Activated B cell treated with CpG ODN at 0.5 μM for 24 hours (primary cell): Measurements from ENCODE around the gene ZSCAN30. TPM values are rescaled to one million over a fixed set of nuclear protein-coding genes. Genes with fewer than 3 reads are reported as not detected.

ENCODE experiments used
- ATAC-seq: fragments of 200-7000 bp; cut with Tn5 transposase; one replicate; pipeline ENCODE4 v1.10.0; 2021; ENCODE audit warnings: low read depth, mild to moderate bottlenecking, moderate library complexity
- CTCF ChIA-PET: fragments of 350-600 bp; sonication (Branson Sonifier 250); formaldehyde crosslinking; loops from one replicate; lab custom pipeline; 2021; ENCODE audit warnings: antibody characterized with exemption; lab: Charles Lee
- POLR2A ChIA-PET: fragments of 350-600 bp; sonication (Branson Sonifier 250); formaldehyde crosslinking; loops from one replicate; lab custom pipeline; 2021; ENCODE audit warnings: antibody characterized with exemption; lab: Charles Lee
- DNase-seq: peaks from one replicate; pipeline ENCODE4 v3.0.0; 2022
- H3K27ac Mint-ChIP-seq: one replicate; pipeline ENCODE4 v1.8.0; 2020; ENCODE audit warnings: mixed read lengths
- H3K27me3 Mint-ChIP-seq: one replicate; pipeline ENCODE4 v1.8.0; 2021; ENCODE audit warnings: mixed read lengths
- H3K36me3 Mint-ChIP-seq: one replicate; pipeline ENCODE4 v1.8.0; 2021; ENCODE audit warnings: low read depth, mixed read lengths
- H3K4me1 Mint-ChIP-seq: one replicate; pipeline ENCODE4 v1.8.0; 2021; ENCODE audit warnings: mixed read lengths
- H3K4me3 Mint-ChIP-seq: one replicate; pipeline ENCODE4 v1.8.0; 2020; ENCODE audit warnings: mild to moderate bottlenecking, mixed read lengths
- H3K9me3 Mint-ChIP-seq: one replicate; pipeline ENCODE4 v1.8.0; 2020; ENCODE audit warnings: mixed read lengths
- CTCF ChIP-seq: fragments of 200-600 bp; IDR thresholded peaks from one replicate; pipeline ENCODE4 v1.8.0; 2022; ENCODE audit warnings: antibody characterized with exemption, mild to moderate bottlenecking
- intact Hi-C: fragments of 100-400 bp; cut with micrococcal nuclease; formaldehyde crosslinking; loops from one replicate; pipeline ENCODE4 v1.15.1; 2024
- total RNA-seq: library from RNA; stranded (reverse); gene quantifications from 2 replicates; pipeline ENCODE4 v1.2.3, GENCODE V29; 2022

The ZSCAN30 gene
- total RNA-seq, 1 donor from 2014 or later, result 23.8 TPM

- ATAC-seq, result no peak
- TF ChIP-seq CTCF, result no peak
- Mint-ChIP-seq H3K4me3 (no peak overlapping the region), H3K4me1 (peaks cover 3% of the 10 kb centered on the region), H3K36me3 (peaks cover 29% of the 10 kb centered on the region), H3K27ac (no peak overlapping the region), H3K27me3 (no peaks in the 10 kb centered on the region), H3K9me3 (peaks cover 7% of the 10 kb centered on the region)
- intact Hi-C loops, result no loop called here
- CTCF ChIA-PET, result no interaction called here
- POLR2A ChIA-PET, result interaction anchor here (0.7 kb wide), 1 partner anchor 14 kb away, joined by 3 read pairs; no protein-coding TSS in a partner anchor
- no peak for DNase-seq
Observed at GRCh38 chr18:35282353-35282752, 7.7 kb downstream of the ZSCAN30 start.

- CTCF ChIA-PET, result no interaction called here
- Mint-ChIP-seq H3K4me3 (no peak overlapping the region), H3K9me3 (peaks cover 3% of the 10 kb centered on the region), H3K27me3 (no peaks in the 10 kb centered on the region), H3K4me1 (no peaks in the 10 kb centered on the region), H3K27ac (no peak overlapping the region), H3K36me3 (peaks cover 27% of the 10 kb centered on the region)
- TF ChIP-seq CTCF, result no peak
- POLR2A ChIA-PET, result no interaction called here
- ATAC-seq (no peak), DNase-seq (no peak)
- intact Hi-C loops, result no loop called here
Observed at GRCh38 chr18:35278969-35279368, 11.1 kb downstream of the ZSCAN30 start.

GRCh38 chr18:35278085-35278484 lies 11.9 kb downstream of the ZSCAN30 start:
- Mint-ChIP-seq H3K36me3 (peaks cover 26% of the 10 kb centered on the region), H3K27ac (no peak overlapping the region), H3K9me3 (peaks cover 3% of the 10 kb centered on the region), H3K27me3 (no peaks in the 10 kb centered on the region), H3K4me3 (no peak overlapping the region), H3K4me1 (no peaks in the 10 kb centered on the region)
- POLR2A ChIA-PET, result no interaction called here
- DNase-seq, result no peak
- intact Hi-C loops, result no loop called here
- no peak for ATAC-seq
- TF ChIP-seq CTCF, result no peak
- CTCF ChIA-PET, result no interaction called here

- POLR2A ChIA-PET, result no interaction called here
- CTCF ChIA-PET, result no interaction called here
- Mint-ChIP-seq H3K27me3 (no peaks in the 10 kb centered on the region), H3K36me3 (peaks cover 23% of the 10 kb centered on the region), H3K4me1 (no peaks in the 10 kb centered on the region), H3K27ac (no peak overlapping the region), H3K9me3 (peaks cover 3% of the 10 kb centered on the region), H3K4me3 (no peak overlapping the region)
- no peak for DNase-seq
- intact Hi-C loops, result no loop called here
- ATAC-seq, result no peak
- no peak for TF ChIP-seq CTCF
Observed at GRCh38 chr18:35277633-35278032, 12.4 kb downstream of the ZSCAN30 start.

GRCh38 chr18:35276267-35276666 lies 13.8 kb downstream of the ZSCAN30 start:
- CTCF ChIA-PET, result no interaction called here
- POLR2A ChIA-PET, result no interaction called here
- Mint-ChIP-seq H3K4me3 (no peak overlapping the region), H3K27ac (no peak overlapping the region), H3K36me3 (peaks cover 16% of the 10 kb centered on the region), H3K4me1 (no peaks in the 10 kb centered on the region), H3K27me3 (no peaks in the 10 kb centered on the region), H3K9me3 (peaks cover 3% of the 10 kb centered on the region)
- DNase-seq, result no peak
- ATAC-seq, result no peak
- intact Hi-C loops, result no loop called here
- TF ChIP-seq CTCF, result no peak
